WTC11 (cell line): ENCODE measurements around the gene MAGEA11. TPM values are rescaled to one million over a fixed set of nuclear protein-coding genes. Genes with fewer than 3 reads are reported as not detected.
"Not testable (repeated sequence)": the region's sequence is repeated elsewhere in the genome, so short reads cannot be mapped to it uniquely, and the experiment has no call there.

ENCODE experiments used
- ATAC-seq: fragments of 200-7000 bp; cut with Tn5 transposase; 2 replicates; pipeline ENCODE4 v1.10.0; 2021; ENCODE audit warnings: mild to moderate bottlenecking, moderate library complexity
- CTCF ChIA-PET: fragments of 300-600 bp; sonication (Branson Sonifier 250); formaldehyde crosslinking; loops from one replicate; lab custom pipeline; 2021; ENCODE audit warnings: antibody characterized with exemption; lab: Charles Lee
- POLR2A ChIA-PET: fragments of 350-600 bp; sonication (Branson Sonifier 250); formaldehyde crosslinking; loops from one replicate; lab custom pipeline; 2021; ENCODE audit warnings: antibody characterized with exemption; lab: Charles Lee
- DNase-seq: peaks from one replicate; pipeline ENCODE4 v3.0.0; 2021; ENCODE audit warnings: low spot score
- H3K27ac Mint-ChIP-seq: 2 replicates; pipeline ENCODE4 v1.8.0; 2021; ENCODE audit warnings: mixed read lengths
- H3K27me3 Mint-ChIP-seq: 2 replicates; pipeline ENCODE4 v1.8.0; 2021; ENCODE audit warnings: low read depth, mild to moderate bottlenecking, moderate library complexity, mixed read lengths
- H3K36me3 Mint-ChIP-seq: 2 replicates; pipeline ENCODE4 v1.8.0; 2021; ENCODE audit warnings: mixed read lengths
- H3K4me1 Mint-ChIP-seq: 2 replicates; pipeline ENCODE4 v1.8.0; 2022; ENCODE audit warnings: mixed read lengths
- H3K4me3 Mint-ChIP-seq: 2 replicates; pipeline ENCODE4 v1.8.0; 2021; ENCODE audit warnings: mild to moderate bottlenecking, moderate library complexity, mixed read lengths
- H3K9me3 Mint-ChIP-seq: 2 replicates; pipeline ENCODE4 v1.8.0; 2021; ENCODE audit warnings: mixed read lengths
- ARID4B ChIP-seq: sonication (generic); formaldehyde crosslinking; IDR thresholded peaks from 2 replicates; pipeline ENCODE4 v1.8.0; 2023; ENCODE audit warnings: missing genetic modification reagents, mild to moderate bottlenecking, borderline replicate concordance
- ATF1 ChIP-seq: sonication (generic); formaldehyde crosslinking; IDR thresholded peaks from 2 replicates; pipeline ENCODE4 v1.8.1; 2023; ENCODE audit warnings: mild to moderate bottlenecking, moderate library complexity, missing genetic modification reagents
- ATF2 ChIP-seq: sonication (generic); formaldehyde crosslinking; IDR thresholded peaks from 2 replicates; pipeline ENCODE4 v1.8.1; 2022; ENCODE audit warnings: low read depth, missing genetic modification reagents, borderline replicate concordance
- HMGA2 ChIP-seq: fragments of 250-450 bp; sonication (Bioruptor Pico); IDR thresholded peaks from 2 replicates; pipeline ENCODE4 v1.4.0; 2021; ENCODE audit warnings: mild to moderate bottlenecking, moderate library complexity
- KAT7 ChIP-seq: sonication (generic); formaldehyde crosslinking; IDR thresholded peaks from 2 replicates; pipeline ENCODE4 v1.8.1; 2023; ENCODE audit warnings: missing genetic modification reagents, mild to moderate bottlenecking, borderline replicate concordance
- MXD4 ChIP-seq: fragments of 250-450 bp; sonication (Bioruptor Pico); IDR thresholded peaks from 2 replicates; pipeline ENCODE4 v1.8.0; 2021; ENCODE audit warnings: mild to moderate bottlenecking, moderate library complexity, borderline replicate concordance
- NR3C1 ChIP-seq: sonication (generic); formaldehyde crosslinking; conservative IDR thresholded peaks from 2 replicates; pipeline ENCODE4 v1.8.1; 2023; ENCODE audit warnings: low read depth, mild to moderate bottlenecking, missing genetic modification reagents
- SMAD4 ChIP-seq: sonication (generic); formaldehyde crosslinking; IDR thresholded peaks from 2 replicates; pipeline ENCODE4 v1.8.0; 2022; ENCODE audit warnings: mild to moderate bottlenecking, missing genetic modification reagents
- TCF7 ChIP-seq: sonication (generic); formaldehyde crosslinking; IDR thresholded peaks from 2 replicates; pipeline ENCODE4 v1.8.0; 2022; ENCODE audit warnings: mild to moderate bottlenecking, low read depth, missing genetic modification reagents, moderate library complexity
- TP53 ChIP-seq: sonication (generic); formaldehyde crosslinking; IDR thresholded peaks from 2 replicates; pipeline ENCODE4 v1.8.1; 2023; ENCODE audit warnings: mild to moderate bottlenecking, missing genetic modification reagents
- ZBTB43 ChIP-seq: sonication (generic); formaldehyde crosslinking; IDR thresholded peaks from 2 replicates; pipeline ENCODE4 v1.8.1; 2023; ENCODE audit warnings: mild to moderate bottlenecking, missing genetic modification reagents
- ZNF317 ChIP-seq: sonication (generic); formaldehyde crosslinking; IDR thresholded peaks from 2 replicates; pipeline ENCODE4 v1.8.1; 2023; ENCODE audit warnings: low read depth, mild to moderate bottlenecking, moderate library complexity, missing genetic modification reagents, borderline replicate concordance
- ZNF671 ChIP-seq: fragments of 250-450 bp; sonication (Bioruptor Pico); IDR thresholded peaks from 2 replicates; pipeline ENCODE4 v1.8.0; 2021; ENCODE audit warnings: mild to moderate bottlenecking
- total RNA-seq: library from RNA; stranded (reverse); gene quantifications from 3 replicates; pipeline ENCODE4 v1.2.3, GENCODE V29; 2021
- TF ChIP-seq, protein P1 (sequence below): fragments of 250-450 bp; sonication (Bioruptor Pico); conservative IDR thresholded peaks from 2 replicates; pipeline ENCODE4 v1.9.0; 2021; ENCODE audit warnings: mild to moderate bottlenecking

MAGEA11 gene
- total RNA-seq, 1 experiment from 2014 or later, result not detected

GRCh38 chrX:149759824-149760223 lies 48.0 kb downstream of the MAGEA11 start (continued):
- TF ChIP-seq ARID4B (CRISPR knock-in tag) (no peak), NR3C1 (CRISPR knock-in tag) (no peak), ATF2 (CRISPR knock-in tag) (no peak), HMGA2 (CRISPR knock-in tag) (no peak), TCF7 (CRISPR knock-in tag) (no peak), ZBTB43 (CRISPR knock-in tag) (no peak), TP53 (no peak)

DNA sequence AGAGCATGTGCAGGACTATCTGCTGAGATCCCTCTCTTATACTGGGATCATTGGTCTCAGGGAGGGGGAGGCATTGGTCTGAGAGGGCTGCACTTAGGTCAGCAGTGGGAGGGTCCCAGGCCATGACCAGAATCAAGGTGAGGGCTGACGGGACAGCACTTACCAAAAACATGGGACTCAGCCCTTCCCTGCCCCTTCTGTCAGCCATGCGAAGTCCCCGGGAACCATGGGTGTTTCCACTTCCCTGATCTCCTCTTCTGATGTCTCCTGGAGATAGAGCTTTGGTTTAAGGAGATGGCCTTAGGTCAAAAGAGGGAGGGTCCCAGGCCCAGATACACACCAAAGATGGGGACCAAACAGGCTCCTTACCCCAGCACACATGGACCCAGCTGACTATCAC lies 49.1 kb downstream of the MAGEA11 start:
- ATAC-seq (no peak), DNase-seq (no peak)
- no peak overlapping the region for H3K4me3 Mint-ChIP-seq
- TF ChIP-seq, protein P1, sequence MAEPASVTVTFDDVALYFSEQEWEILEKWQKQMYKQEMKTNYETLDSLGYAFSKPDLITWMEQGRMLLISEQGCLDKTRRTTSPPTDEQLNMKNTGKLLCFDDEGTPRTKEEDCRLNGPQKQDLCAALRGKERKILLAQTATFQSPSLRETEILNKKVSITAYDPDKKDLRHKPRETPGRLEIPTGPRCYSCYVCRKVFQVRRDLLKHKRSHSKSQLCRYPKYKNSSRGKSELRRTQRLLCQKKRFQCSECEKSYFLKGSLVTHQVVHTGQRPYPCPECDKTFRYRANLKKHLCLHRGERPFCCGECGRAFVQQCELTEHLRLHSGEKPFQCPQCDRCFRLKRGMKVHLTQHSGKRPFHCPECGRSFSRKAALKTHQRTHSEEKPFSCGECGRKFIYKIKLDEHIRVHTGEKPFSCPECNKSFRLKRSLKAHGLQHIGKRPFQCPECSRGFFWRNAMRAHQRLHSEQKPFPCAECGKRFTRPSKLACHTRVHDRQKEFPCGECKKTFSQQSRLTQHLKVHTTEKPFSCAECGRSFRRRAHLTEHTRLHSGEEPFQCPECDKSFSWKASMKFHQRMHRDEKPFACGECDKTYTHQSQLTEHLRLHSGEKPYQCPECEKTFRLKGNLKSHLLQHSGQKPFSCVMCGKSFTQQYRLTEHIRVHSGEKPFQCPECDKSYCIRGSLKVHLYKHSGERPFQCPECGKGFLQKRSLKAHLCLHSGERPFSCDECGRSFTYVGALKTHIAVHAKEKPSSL (CRISPR knock-in tag), result no peak
- no peak for TF ChIP-seq ZBTB43 (CRISPR knock-in tag)
- no peak for TF ChIP-seq MXD4 (CRISPR knock-in tag)
- no peak for TF ChIP-seq ATF1 (CRISPR knock-in tag)
- TF ChIP-seq SMAD4 (CRISPR knock-in tag), result no peak
- no peak for TF ChIP-seq ZNF317
- TF ChIP-seq KAT7, result no peak
- TF ChIP-seq ZNF671 (CRISPR knock-in tag), result no peak
- no peaks in the 10 kb centered on the region for H3K36me3 Mint-ChIP-seq
- no peak overlapping the region for H3K27ac Mint-ChIP-seq
- ChIA-PET CTCF (no interaction called here), POLR2A (no interaction called here)
- H3K4me1 Mint-ChIP-seq, result no peaks in the 10 kb centered on the region
- H3K9me3 Mint-ChIP-seq, result no peaks in the 10 kb centered on the region
- no peaks in the 10 kb centered on the region; the same call in none of the 2 replicates for H3K27me3 Mint-ChIP-seq

GRCh38 chrX:149761858-149762674 lies 50.2 kb downstream of the MAGEA11 start:
- CTCF ChIA-PET, H3K27ac Mint-ChIP-seq, DNase-seq, POLR2A ChIA-PET, H3K36me3 Mint-ChIP-seq, H3K27me3 Mint-ChIP-seq, H3K4me3 Mint-ChIP-seq, H3K4me1 Mint-ChIP-seq, ATAC-seq, H3K9me3 Mint-ChIP-seq: not testable (repeated sequence)
